Mesodermal cell (in vitro differentiated cells): ENCODE measurements around the gene TCEA3.
"Not testable (repeated sequence)": the region's sequence is repeated elsewhere in the genome, so short reads cannot be mapped to it uniquely, and the experiment has no call there.

Experiments used
- H3K27ac ChIP-seq: 2 replicates; pipeline ENCODE4 v1.7.0; 2013; ENCODE audit warnings: mild to moderate bottlenecking, low read depth, low read length, moderate library complexity; ENCODE audit not compliant: severe bottlenecking
- H3K36me3 ChIP-seq: 2 replicates; pipeline ENCODE4 v1.7.1; 2013; ENCODE audit warnings: mild to moderate bottlenecking, low read length, moderate library complexity; ENCODE audit not compliant: control insufficient read depth, insufficient read depth
- H3K4me1 ChIP-seq: one replicate; pipeline ENCODE4 v1.7.1; 2013; ENCODE audit warnings: mild to moderate bottlenecking, low read length; ENCODE audit not compliant: insufficient read depth, control insufficient read depth, poor library complexity, severe bottlenecking
- H3K4me3 ChIP-seq: 2 replicates; pipeline ENCODE4 v1.7.0; 2013; ENCODE audit warnings: low read length, control low read depth, mild to moderate bottlenecking; ENCODE audit not compliant: insufficient read depth, poor library complexity, severe bottlenecking; ENCODE audit errors: extremely low read depth
- H3K9me3 ChIP-seq: 2 replicates; pipeline ENCODE4 v1.7.1; 2013; ENCODE audit warnings: mild to moderate bottlenecking, low read length, moderate library complexity; ENCODE audit not compliant: control insufficient read depth
- WGBS, 2 experiments: methylation state at CpG; one replicate each; pipeline ENCODE4 v1.1.5; 2013; ENCODE audit warnings: missing lambda C conversion rate in 2 of 2; ENCODE audit not compliant: insufficient coverage in 2 of 2; 5-methylcytosine and 5-hydroxymethylcytosine counted together

The TCEA3 gene

GRCh38 chr1:23376890-23377811 lies 47.4 kb downstream of the TCEA3 start:
- 87 to 88% methylated on average over 16 to 18 of the region's 19 CpGs for WGBS, 2 experiments
- no peak overlapping the region for H3K4me3 ChIP-seq
- peaks cover 11% of the 10 kb centered on the region for H3K4me1 ChIP-seq
- no peaks in the 10 kb centered on the region for H3K9me3 ChIP-seq
- peak overlapping the region; percentile 75 for H3K27ac ChIP-seq
- peaks cover 4% of the 10 kb centered on the region for H3K36me3 ChIP-seq

DNA sequence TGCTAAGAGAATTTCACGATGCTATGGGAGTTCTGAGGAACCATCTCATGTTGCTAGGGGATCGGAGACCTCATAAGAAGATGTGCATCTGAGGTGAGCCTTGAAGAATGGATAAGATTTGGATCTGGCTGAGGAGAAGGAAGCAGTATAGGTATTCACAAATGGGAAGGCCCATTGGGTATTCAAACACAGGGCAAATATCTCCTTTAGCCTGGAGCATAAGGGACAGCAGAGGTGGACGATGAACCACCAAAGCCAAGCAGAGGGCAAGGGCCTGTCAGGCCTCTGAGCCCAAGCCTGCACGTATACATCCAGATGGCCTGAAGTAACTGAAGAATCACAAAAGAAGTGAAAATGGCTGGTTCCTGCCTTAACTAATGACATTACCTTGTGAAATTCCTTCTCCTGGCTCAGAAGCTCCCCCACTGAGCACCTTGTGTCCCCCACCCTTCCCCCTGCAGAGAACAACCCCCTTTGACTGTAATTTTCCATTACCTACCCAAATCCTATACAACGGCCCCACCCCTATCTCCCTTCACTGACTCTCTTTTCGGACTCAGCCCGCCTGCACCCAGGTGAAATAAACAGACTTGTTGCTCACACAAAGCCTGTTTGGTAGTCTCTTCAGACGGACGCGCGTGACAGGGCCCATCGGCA lies 50.3 kb downstream of the TCEA3 start:
- not testable (repeated sequence) for H3K27ac ChIP-seq, H3K36me3 ChIP-seq, H3K9me3 ChIP-seq, H3K4me3 ChIP-seq
- H3K4me1 ChIP-seq: peaks cover 34% of the 10 kb centered on the region
- 61 to 63% methylated on average over 11 to 12 of the region's 12 CpGs for WGBS, 2 experiments

GRCh38 chr1:23371987-23372880 lies 52.3 kb downstream of the TCEA3 start:
- Histone ChIP-seq H3K9me3 (peaks cover 4% of the 10 kb centered on the region), H3K4me1 (peaks cover 32% of the 10 kb centered on the region), H3K4me3 (no peak overlapping the region), H3K27ac (peak overlapping the region; percentile 96), H3K36me3 (peaks cover 10% of the 10 kb centered on the region)
- WGBS, 2 experiments: 35 to 40% methylated on average over 8 to 9 of the region's 13 CpGs

DNA sequence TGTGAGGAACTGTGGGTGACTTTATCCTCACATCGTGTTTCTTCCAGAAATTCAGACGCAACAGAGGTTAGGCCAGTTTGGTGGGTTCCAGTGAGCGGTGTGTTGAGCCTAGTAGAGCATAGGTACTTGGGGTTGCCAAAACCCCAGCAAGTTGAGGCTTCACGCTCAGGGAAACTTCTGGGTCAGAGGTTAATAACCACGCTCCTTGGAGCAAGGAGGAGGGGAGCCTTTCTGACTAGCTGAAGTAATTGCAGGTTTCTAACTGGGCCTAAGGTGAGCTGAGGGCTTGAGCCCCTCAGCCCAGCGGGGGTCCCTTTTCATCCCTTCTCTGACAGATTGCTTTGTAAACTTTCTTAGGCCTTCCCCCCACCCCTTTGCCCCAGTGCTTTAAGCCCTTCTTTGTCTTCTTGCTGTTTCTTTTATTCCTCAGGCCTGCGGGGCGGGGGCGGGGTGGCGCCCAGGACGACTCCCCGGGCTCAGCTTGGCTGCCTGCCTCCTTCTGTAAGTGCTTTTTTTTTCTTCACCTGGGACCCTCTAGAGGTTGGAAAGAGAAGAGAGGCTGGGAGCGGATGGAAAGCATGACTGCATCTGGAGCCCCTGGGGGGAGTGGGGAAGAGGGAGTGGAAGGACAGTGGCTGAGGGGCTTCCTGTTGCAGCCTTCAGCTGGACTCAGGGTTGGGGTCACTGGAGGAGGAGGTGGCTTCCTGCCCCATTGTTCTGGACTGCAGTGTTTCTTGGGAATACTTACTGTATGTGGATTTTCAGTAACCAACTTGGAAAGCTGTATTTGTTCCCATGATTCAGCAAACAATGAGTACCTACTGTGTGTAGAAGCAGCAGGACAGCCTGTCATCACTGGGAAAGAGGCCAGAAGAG lies 53.6 kb downstream of the TCEA3 start:
- Histone ChIP-seq H3K4me3 (peak overlapping the region; percentile 88), H3K27ac (peak overlapping the region; percentile 96)

DNA sequence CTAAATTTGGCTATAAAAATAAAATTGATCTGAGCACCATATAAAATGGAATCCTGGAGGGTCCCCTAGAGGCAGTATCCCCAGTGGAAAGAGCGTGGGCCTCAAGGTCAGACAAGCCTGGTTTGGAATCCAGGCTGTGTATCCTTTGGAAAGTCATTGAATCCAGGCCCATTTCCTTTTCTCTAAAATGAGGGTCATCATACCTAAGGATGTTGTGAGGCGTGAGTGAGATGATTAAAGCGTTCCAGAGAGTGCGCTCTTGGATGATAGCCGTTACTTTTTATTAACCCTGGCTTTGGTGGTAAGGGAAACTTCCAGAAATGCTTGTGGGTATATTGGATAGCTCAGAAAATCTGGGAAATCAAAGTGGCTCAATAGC lies 54.2 kb downstream of the TCEA3 start:
- 71 to 78% methylated on average over 5 of the region's 5 CpGs for WGBS, 2 experiments
- peak overlapping the region; percentile 88 for H3K4me3 ChIP-seq
- H3K27ac ChIP-seq: peak overlapping the region; percentile 96
- H3K4me1 ChIP-seq: peaks cover 27% of the 10 kb centered on the region
- H3K9me3 ChIP-seq: peaks cover 18% of the 10 kb centered on the region
- peaks cover 27% of the 10 kb centered on the region for H3K36me3 ChIP-seq

More for the DNA sequence above, 53.6 kb downstream of the TCEA3 start:
- H3K36me3 ChIP-seq: peaks cover 23% of the 10 kb centered on the region
- peaks cover 27% of the 10 kb centered on the region for H3K4me1 ChIP-seq
- WGBS, 2 experiments: 11 to 12% methylated on average over 11 to 12 of the region's 13 CpGs
- peaks cover 17% of the 10 kb centered on the region for H3K9me3 ChIP-seq

DNA sequence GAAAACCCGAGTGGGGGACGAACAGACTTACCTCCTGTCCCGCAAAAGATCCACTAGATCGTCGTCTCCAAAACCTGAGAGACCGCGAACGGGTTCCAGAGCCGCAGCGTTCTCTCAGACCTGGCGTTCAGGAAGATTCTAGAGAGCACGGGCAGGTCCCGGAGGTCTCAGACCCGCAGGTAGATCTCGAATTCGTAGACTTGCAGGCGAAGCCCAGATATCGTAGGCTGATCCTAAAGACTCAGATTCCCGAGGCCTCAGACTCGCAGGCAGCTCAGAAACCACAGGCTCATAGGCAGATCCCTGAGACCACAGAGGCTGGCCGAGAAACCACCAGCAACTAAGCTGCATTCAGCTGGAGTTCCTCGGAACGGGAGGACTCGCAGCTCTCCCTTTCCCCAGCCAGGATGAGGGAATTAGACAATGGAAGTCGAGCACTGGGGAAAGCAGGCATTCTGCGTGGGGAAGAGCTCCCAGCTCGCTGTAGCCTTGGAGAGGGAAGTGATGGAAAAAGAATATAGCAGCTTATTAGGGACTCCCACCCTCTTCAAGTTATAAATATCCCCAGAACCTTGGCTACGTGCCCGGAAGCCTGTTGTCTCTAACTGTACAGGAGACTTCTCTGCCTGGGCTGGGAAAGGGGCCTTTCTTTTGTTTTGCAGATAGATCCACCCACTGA lies 55.1 kb downstream of the TCEA3 start, which contains the start of gene ZNF436:
TSS of gene ZNF436 (minus strand) at position 502 of the 679 bp plus-strand sequence. CDS start 1,831 bp downstream, outside the sequence.
- Histone ChIP-seq H3K9me3 (peaks cover 23% of the 10 kb centered on the region), H3K4me3 (peak within 1 kb of the TSS; percentile 88), H3K36me3 (peaks cover 32% of the 10 kb centered on the region), H3K27ac (peak within 1 kb of the TSS; percentile 96), H3K4me1 (peaks cover 27% of the 10 kb centered on the region)
- 5 to 6% methylated on average over 23 to 25 of the region's 29 CpGs for WGBS, 2 experiments

- peaks cover 30% of the 10 kb centered on the region for H3K9me3 ChIP-seq
- H3K36me3 ChIP-seq: peaks cover 39% of the 10 kb centered on the region
- H3K27ac ChIP-seq: peak overlapping the region; percentile 96
- peak overlapping the region; percentile 88 for H3K4me3 ChIP-seq
- 0 to 1% methylated on average over 23 to 50 of the region's 61 CpGs for WGBS, 2 experiments
- peaks cover 27% of the 10 kb centered on the region for H3K4me1 ChIP-seq
These were observed 55.8 kb downstream of the TCEA3 start for GRCh38 chr1:23368562-23369334.

DNA sequence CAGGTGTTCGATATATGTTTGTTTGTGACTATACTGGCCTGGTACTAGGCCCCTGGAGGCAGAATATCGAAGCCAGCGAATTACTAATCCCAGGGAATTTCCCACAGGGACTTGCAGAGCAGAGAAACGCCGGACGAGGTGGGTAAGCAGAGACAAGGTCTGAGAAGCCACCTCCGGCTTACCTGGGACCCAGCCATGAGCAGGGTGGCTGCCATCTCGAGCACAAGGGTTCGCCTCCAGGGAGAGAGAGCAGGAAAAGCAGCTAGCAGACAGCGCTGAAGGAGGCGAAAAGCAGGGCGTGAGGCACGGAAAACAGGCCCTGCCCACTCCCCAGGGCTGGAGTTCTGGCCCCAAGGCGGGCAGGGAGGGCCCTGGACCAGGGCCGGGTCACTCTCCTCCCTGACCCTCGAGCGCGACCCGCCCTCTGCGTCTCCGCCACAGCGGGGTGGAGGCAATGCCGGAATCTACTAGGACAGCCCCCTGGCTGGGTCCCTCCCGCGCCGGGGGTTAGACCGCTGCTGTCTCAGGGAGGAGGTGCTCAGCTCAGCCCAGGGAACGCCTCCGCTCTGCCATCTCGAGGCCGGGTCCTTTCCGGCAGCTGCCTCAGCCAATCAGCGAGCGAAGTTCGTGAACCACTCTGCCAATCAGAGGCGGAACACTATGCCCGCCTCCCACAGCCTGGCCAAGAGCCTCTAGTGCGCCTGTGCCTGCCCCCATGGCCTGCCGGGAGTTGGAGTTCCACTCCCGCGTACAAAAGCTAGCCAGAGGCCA lies 56.6 kb downstream of the TCEA3 start:
- Histone ChIP-seq H3K27ac (peak overlapping the region; percentile 96), H3K4me1 (peaks cover 27% of the 10 kb centered on the region), H3K36me3 (peaks cover 47% of the 10 kb centered on the region), H3K9me3 (peaks cover 37% of the 10 kb centered on the region), H3K4me3 (peak overlapping the region; percentile 88)
- 2 to 6% methylated on average over 36 to 40 of the region's 41 CpGs for WGBS, 2 experiments
